A673 (cell line): Measurements from ENCODE around the gene STARD5. TPM values are rescaled to one million over a fixed set of nuclear protein-coding genes. Genes with fewer than 3 reads are reported as not detected.

Experiments used
- BruUV-seq: library from RNA; stranded (reverse); fragments of 400-500 nt; replicated peaks from 2 replicates; lab custom pipeline; 2021; lab: Mats Ljungman, UMichigan
- CTCF ChIA-PET: fragments of 300-600 bp; sonication (Branson Sonifier 250); formaldehyde crosslinking; loops from one replicate; lab custom pipeline; 2022; ENCODE audit warnings: antibody characterized with exemption; lab: Charles Lee
- POLR2A ChIA-PET: fragments of 300-600 bp; sonication (Branson Sonifier 250); formaldehyde crosslinking; loops from one replicate; lab custom pipeline; 2022; ENCODE audit warnings: antibody characterized with exemption; ENCODE audit not compliant: low non-redundant PET; lab: Charles Lee
- DNase-seq: peaks from one replicate; pipeline ENCODE4 v3.0.0-alpha.2; 2015; ENCODE audit warnings: low spot score
- H3K27ac ChIP-seq: fragments of 200-600 bp; sonication (generic); 2 replicates; pipeline ENCODE4 v1.5.1; 2016; ENCODE audit warnings: mixed run types, low read depth, mild to moderate bottlenecking, mixed read lengths, antibody characterized with exemption, low read length; ENCODE audit not compliant: poor library complexity, severe bottlenecking
- H3K27me3 ChIP-seq: fragments of 200-600 bp; sonication (generic); replicated peaks from 2 replicates; pipeline ENCODE4 v1.6.1; 2017; ENCODE audit warnings: mixed run types, low read depth, mild to moderate bottlenecking, mixed read lengths, antibody characterized with exemption, low read length; ENCODE audit not compliant: insufficient read depth, poor library complexity
- H3K36me3 ChIP-seq: fragments of 200-600 bp; sonication (generic); 2 replicates; pipeline ENCODE4 v1.6.1; 2016; ENCODE audit warnings: mixed run types, mild to moderate bottlenecking, mixed read lengths, antibody characterized with exemption, low read length; ENCODE audit not compliant: insufficient read depth, poor library complexity, severe bottlenecking
- H3K4me1 ChIP-seq: fragments of 200-600 bp; sonication (generic); 2 replicates; pipeline ENCODE4 v1.6.1; 2017; ENCODE audit warnings: mixed run types, mild to moderate bottlenecking, mixed read lengths, antibody characterized with exemption, low read length; ENCODE audit not compliant: insufficient read depth, poor library complexity, severe bottlenecking
- H3K4me3 ChIP-seq: fragments of 200-600 bp; sonication (generic); 2 replicates; pipeline ENCODE4 v1.5.1; 2016; ENCODE audit warnings: low read depth, mixed run types, mild to moderate bottlenecking, mixed read lengths, low read length; ENCODE audit not compliant: poor library complexity, severe bottlenecking
- H3K9me3 ChIP-seq: fragments of 200-600 bp; sonication (generic); 2 replicates; pipeline ENCODE4 v1.6.1; 2016; ENCODE audit warnings: mixed run types, low read depth, mild to moderate bottlenecking, mixed read lengths, antibody characterized with exemption, low read length; ENCODE audit not compliant: poor library complexity, severe bottlenecking
- EZH2 ChIP-seq: fragments of 200-600 bp; sonication (generic); IDR thresholded peaks from 2 replicates; pipeline ENCODE4 v1.6.1; 2017; ENCODE audit warnings: borderline replicate concordance, low read depth, mild to moderate bottlenecking, mixed read lengths, antibody characterized with exemption, low read length; ENCODE audit not compliant: poor library complexity, severe bottlenecking
- intact Hi-C: fragments of 100-400 bp; cut with micrococcal nuclease; formaldehyde crosslinking; loops from one replicate; pipeline ENCODE4 v1.10.0; 2022; ENCODE audit not compliant: unreplicated experiment
- total RNA-seq: library from RNA; stranded (reverse); gene quantifications from 2 replicates; pipeline ENCODE4 v1.2.3, GENCODE V29; 2021
- TF ChIP-seq, protein P1 (sequence below): fragments of 300-800, 200-600 bp; sonication (generic); conservative IDR thresholded peaks from 2 replicates; pipeline ENCODE4 v1.5.1; 2017; ENCODE audit warnings: low read depth, mild to moderate bottlenecking, antibody characterized with exemption, low read length, moderate library complexity, mixed read lengths

The STARD5 gene
- total RNA-seq, 1 experiment from 2014 or later: 0.54 TPM

DNA sequence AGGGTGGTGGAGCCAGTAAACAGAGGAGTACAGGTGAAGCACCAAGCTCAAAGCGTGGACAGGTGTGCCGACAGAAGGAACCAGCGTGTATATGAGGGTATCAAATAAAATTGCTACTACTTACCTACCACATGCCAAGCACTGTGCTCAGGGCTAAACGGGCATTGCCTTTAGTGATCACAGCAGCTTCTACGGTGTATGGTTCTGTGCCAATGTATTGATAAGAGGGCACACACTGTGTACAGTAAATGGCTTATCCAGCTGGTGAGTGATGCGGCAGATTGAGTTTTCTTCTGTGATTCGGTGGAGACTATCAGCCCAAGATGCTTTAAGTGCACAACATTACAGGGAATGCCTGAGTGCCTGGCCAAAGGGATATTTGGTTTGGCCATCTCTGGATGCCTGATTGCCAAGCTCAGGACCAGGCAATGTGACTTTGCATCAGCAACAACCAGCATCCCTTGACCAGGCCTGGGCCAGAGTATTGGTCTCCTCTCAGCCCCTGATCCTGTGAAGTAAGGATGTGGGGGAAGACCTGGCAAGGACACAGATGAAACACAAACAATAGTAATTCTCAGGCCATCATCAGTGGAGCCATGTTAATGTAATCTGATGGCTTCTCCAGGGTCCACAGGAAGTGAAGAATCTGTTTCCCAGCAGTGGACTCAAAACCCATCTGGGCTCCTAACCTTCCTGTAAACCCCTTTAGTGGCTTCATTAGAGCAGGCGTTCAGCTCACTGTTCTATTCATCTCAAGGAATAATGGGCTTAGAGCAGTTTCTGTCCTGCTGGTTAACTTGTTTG, 14.1 kb downstream of the STARD5 start:
- no peaks in the 10 kb centered on the region for H3K27me3 ChIP-seq
- DNase-seq: no peak
- no peak overlapping the region for H3K4me3 ChIP-seq
- ChIA-PET POLR2A (no interaction called here), CTCF (no interaction called here)
- intact Hi-C loops: no loop called here
- TF ChIP-seq, protein P1, sequence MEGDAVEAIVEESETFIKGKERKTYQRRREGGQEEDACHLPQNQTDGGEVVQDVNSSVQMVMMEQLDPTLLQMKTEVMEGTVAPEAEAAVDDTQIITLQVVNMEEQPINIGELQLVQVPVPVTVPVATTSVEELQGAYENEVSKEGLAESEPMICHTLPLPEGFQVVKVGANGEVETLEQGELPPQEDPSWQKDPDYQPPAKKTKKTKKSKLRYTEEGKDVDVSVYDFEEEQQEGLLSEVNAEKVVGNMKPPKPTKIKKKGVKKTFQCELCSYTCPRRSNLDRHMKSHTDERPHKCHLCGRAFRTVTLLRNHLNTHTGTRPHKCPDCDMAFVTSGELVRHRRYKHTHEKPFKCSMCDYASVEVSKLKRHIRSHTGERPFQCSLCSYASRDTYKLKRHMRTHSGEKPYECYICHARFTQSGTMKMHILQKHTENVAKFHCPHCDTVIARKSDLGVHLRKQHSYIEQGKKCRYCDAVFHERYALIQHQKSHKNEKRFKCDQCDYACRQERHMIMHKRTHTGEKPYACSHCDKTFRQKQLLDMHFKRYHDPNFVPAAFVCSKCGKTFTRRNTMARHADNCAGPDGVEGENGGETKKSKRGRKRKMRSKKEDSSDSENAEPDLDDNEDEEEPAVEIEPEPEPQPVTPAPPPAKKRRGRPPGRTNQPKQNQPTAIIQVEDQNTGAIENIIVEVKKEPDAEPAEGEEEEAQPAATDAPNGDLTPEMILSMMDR: no peak
- no peak for TF ChIP-seq EZH2
- H3K9me3 ChIP-seq: no peaks in the 10 kb centered on the region
- H3K36me3 ChIP-seq: no peaks in the 10 kb centered on the region
- BruUV-seq: no TSS peak
- no peaks in the 10 kb centered on the region for H3K4me1 ChIP-seq
- H3K27ac ChIP-seq: no peak overlapping the region

DNA sequence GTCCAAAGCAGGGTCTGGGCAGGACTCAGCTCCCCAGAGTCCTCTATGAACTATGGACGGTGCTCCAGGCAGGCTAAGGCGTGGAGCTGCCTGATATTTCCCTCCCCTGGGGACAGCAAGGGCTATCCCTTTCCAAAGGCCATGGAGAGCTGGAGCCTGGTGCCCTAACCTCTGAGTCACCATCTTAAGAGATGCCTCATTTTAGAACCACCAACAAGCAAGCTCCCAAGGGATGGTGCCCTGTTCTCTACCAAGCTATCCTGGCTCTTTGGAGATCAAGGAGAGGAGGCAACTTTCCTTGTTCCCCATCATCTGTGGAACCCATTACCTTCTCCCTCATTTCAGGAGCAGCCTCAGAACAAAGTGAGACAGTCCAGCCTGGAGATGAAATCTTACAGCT, 15.7 kb downstream of the STARD5 start:
- no peaks in the 10 kb centered on the region for H3K36me3 ChIP-seq
- intact Hi-C loops: no loop called here
- CTCF ChIA-PET: no interaction called here
- DNase-seq: no peak
- BruUV-seq: no TSS peak
- H3K27me3 ChIP-seq: no peaks in the 10 kb centered on the region
- no peak overlapping the region for H3K27ac ChIP-seq
- no peak overlapping the region for H3K4me3 ChIP-seq
- no peak for TF ChIP-seq EZH2
- TF ChIP-seq, protein P1: no peak
- H3K4me1 ChIP-seq: no peaks in the 10 kb centered on the region
- POLR2A ChIA-PET: no interaction called here
- H3K9me3 ChIP-seq: no peaks in the 10 kb centered on the region

DNA sequence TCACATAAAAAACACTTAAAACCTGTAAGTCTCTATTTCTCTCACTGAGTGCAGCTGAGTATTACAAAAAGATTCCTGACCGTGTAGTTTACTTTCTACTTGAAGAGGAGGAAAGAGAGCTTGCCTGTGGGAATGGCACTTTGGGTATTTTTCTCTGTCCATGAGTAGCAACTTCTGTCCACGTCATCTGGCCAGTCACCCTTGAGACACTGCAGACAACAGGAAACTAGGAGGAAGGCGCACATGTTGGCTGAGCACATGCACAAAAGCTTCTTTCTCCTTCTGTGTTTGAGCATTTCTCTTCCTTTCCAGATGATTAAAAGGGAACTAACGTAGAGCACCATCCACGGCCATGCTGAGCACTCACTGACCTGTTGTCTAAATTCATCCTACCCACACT, 19.7 kb downstream of the STARD5 start:
- H3K9me3 ChIP-seq: no peaks in the 10 kb centered on the region
- no peak for TF ChIP-seq EZH2
- TF ChIP-seq, protein P1: no peak
- CTCF ChIA-PET: no interaction called here
- H3K4me1 ChIP-seq: no peaks in the 10 kb centered on the region
- BruUV-seq: no TSS peak
- DNase-seq: no peak
- POLR2A ChIA-PET: no interaction called here
- no peaks in the 10 kb centered on the region for H3K36me3 ChIP-seq
- no peak overlapping the region for H3K4me3 ChIP-seq
- intact Hi-C loops: no loop called here
- H3K27ac ChIP-seq: no peak overlapping the region
- no peaks in the 10 kb centered on the region for H3K27me3 ChIP-seq
